ENCODE measurements around the gene CAMTA1.

The CAMTA1 gene

GRCh38 chr1:7300893-7301663 is 515.8 kb downstream of the CAMTA1 start (continued):
- peak; percentile 25; the same call in 1 of the 2 replicates for TF ChIP-seq ZIC2 (tag by site-specific recombination; IDR thresholded peaks at IDR 0.05)
- TF ChIP-seq TSHZ1 (tag by site-specific recombination; IDR thresholded peaks at IDR 0.05; ENCODE audit: borderline replicate concordance), result peak; percentile 69; the same call in 1 of the 2 replicates
- peak; percentile 52; the same call in 1 of the 2 replicates for TF ChIP-seq ZNF600 (tag by site-specific recombination; IDR thresholded peaks at IDR 0.05)
- no peak for TF ChIP-seq ELK4 (IDR thresholded peaks at IDR 0.05; ENCODE audit: borderline replicate concordance, low read depth, low read length)
- no peak for TF ChIP-seq HOXA7 (CRISPR knock-in tag; IDR thresholded peaks at IDR 0.05; ENCODE audit: borderline replicate concordance)
- TF ChIP-seq ZNF561 (tag by site-specific recombination; IDR thresholded peaks at IDR 0.05; ENCODE audit: borderline replicate concordance), result 0 out of 2 replicates have a peak, but pooled peaks have one; percentile 58
- TF ChIP-seq ZNF843 (tag by site-specific recombination; IDR thresholded peaks at IDR 0.05), result peak; percentile 69; the same call in 1 of the 2 replicates
- peak; percentile 94 for TF ChIP-seq ZBTB21 (tag by site-specific recombination; IDR thresholded peaks at IDR 0.05)
- no peak for TF ChIP-seq ZSCAN4 (tag by site-specific recombination; IDR thresholded peaks at IDR 0.05)
- TF ChIP-seq KLF9 (tag by site-specific recombination; IDR thresholded peaks at IDR 0.05; ENCODE audit: low read depth), result 0 out of 2 replicates have a peak, but pooled peaks have one; percentile 18
- peak; percentile 82 for TF ChIP-seq HIC1 (tag by site-specific recombination; IDR thresholded peaks at IDR 0.05)
- TF ChIP-seq ZNF654 (tag by site-specific recombination; IDR thresholded peaks at IDR 0.05; ENCODE audit: low read depth), result no peak
- peak; percentile 60 for TF ChIP-seq ZNF660 (tag by site-specific recombination; IDR thresholded peaks at IDR 0.05)
- peak; percentile 60; the same call in 1 of the 2 replicates for TF ChIP-seq OVOL3 (tag by site-specific recombination; IDR thresholded peaks at IDR 0.05)
- TF ChIP-seq ZNF366 (tag by site-specific recombination; conservative IDR thresholded peaks at IDR 0.05), result peak; percentile 85; the same call in 1 of the 2 replicates
- peak; percentile 58 for TF ChIP-seq ZXDB (tag by site-specific recombination; IDR thresholded peaks at IDR 0.05)
- TF ChIP-seq ZNF707 (tag by site-specific recombination; IDR thresholded peaks at IDR 0.05), result no peak
- TF ChIP-seq PRDM6 (tag by site-specific recombination; IDR thresholded peaks at IDR 0.05), result peak; percentile 88
- peak; percentile 75 for TF ChIP-seq ZNF76 (tag by site-specific recombination; IDR thresholded peaks at IDR 0.05; ENCODE audit: borderline replicate concordance, low read depth)
- no peak for TF ChIP-seq MEIS1 (CRISPR knock-in tag; IDR thresholded peaks at IDR 0.05; ENCODE audit: borderline replicate concordance)
- TF ChIP-seq ZNF16 (tag by site-specific recombination; IDR thresholded peaks at IDR 0.05; ENCODE audit: low read depth), result no peak
- TF ChIP-seq ZNF639 (tag by site-specific recombination; IDR thresholded peaks at IDR 0.05), result peak; percentile 40; the same call in 1 of the 2 replicates
- no peak for TF ChIP-seq ZNF174 (tag by site-specific recombination; IDR thresholded peaks at IDR 0.05)
- TF ChIP-seq ZSCAN5A (tag by site-specific recombination; IDR thresholded peaks at IDR 0.05), result no peak
- TF ChIP-seq GLIS1 (tag by site-specific recombination; IDR thresholded peaks at IDR 0.05), result peak; percentile 65

All from HEK293 (cell line).